WTC11 (cell line): ENCODE measurements around the gene PGLYRP3. TPM values are rescaled to one million over a fixed set of nuclear protein-coding genes. Genes with fewer than 3 reads are reported as not detected.

Experiments used
- ATAC-seq: fragments of 200-7000 bp; cut with Tn5 transposase; 2 replicates; pipeline ENCODE4 v1.10.0; 2021; ENCODE audit warnings: mild to moderate bottlenecking, moderate library complexity
- CTCF ChIA-PET: fragments of 300-600 bp; sonication (Branson Sonifier 250); formaldehyde crosslinking; loops from one replicate; lab custom pipeline; 2021; ENCODE audit warnings: antibody characterized with exemption; lab: Charles Lee
- POLR2A ChIA-PET: fragments of 350-600 bp; sonication (Branson Sonifier 250); formaldehyde crosslinking; loops from one replicate; lab custom pipeline; 2021; ENCODE audit warnings: antibody characterized with exemption; lab: Charles Lee
- DNase-seq: peaks from one replicate; pipeline ENCODE4 v3.0.0; 2021; ENCODE audit warnings: low spot score
- H3K27ac Mint-ChIP-seq: 2 replicates; pipeline ENCODE4 v1.8.0; 2021; ENCODE audit warnings: mixed read lengths
- H3K27me3 Mint-ChIP-seq: 2 replicates; pipeline ENCODE4 v1.8.0; 2021; ENCODE audit warnings: low read depth, mild to moderate bottlenecking, moderate library complexity, mixed read lengths
- H3K36me3 Mint-ChIP-seq: 2 replicates; pipeline ENCODE4 v1.8.0; 2021; ENCODE audit warnings: mixed read lengths
- H3K4me1 Mint-ChIP-seq: 2 replicates; pipeline ENCODE4 v1.8.0; 2022; ENCODE audit warnings: mixed read lengths
- H3K4me3 Mint-ChIP-seq: 2 replicates; pipeline ENCODE4 v1.8.0; 2021; ENCODE audit warnings: mild to moderate bottlenecking, moderate library complexity, mixed read lengths
- H3K9me3 Mint-ChIP-seq: 2 replicates; pipeline ENCODE4 v1.8.0; 2021; ENCODE audit warnings: mixed read lengths
- AFF4 ChIP-seq: sonication (generic); formaldehyde crosslinking; IDR thresholded peaks from 2 replicates; pipeline ENCODE4 v1.8.1; 2023; ENCODE audit warnings: mild to moderate bottlenecking, missing genetic modification reagents, borderline replicate concordance
- CBFB ChIP-seq: sonication (generic); formaldehyde crosslinking; IDR thresholded peaks from 2 replicates; pipeline ENCODE4 v1.8.1; 2022; ENCODE audit warnings: mild to moderate bottlenecking, low read depth, missing genetic modification reagents
- E2F1 ChIP-seq: sonication (generic); formaldehyde crosslinking; IDR thresholded peaks from 2 replicates; pipeline ENCODE4 v1.8.0; 2022; ENCODE audit warnings: mild to moderate bottlenecking, missing genetic modification reagents
- NFYB ChIP-seq: sonication (generic); formaldehyde crosslinking; conservative IDR thresholded peaks from 2 replicates; pipeline ENCODE4 v1.8.0; 2022; ENCODE audit warnings: low read depth, missing genetic modification reagents
- NR3C1 ChIP-seq: sonication (generic); formaldehyde crosslinking; conservative IDR thresholded peaks from 2 replicates; pipeline ENCODE4 v1.8.1; 2023; ENCODE audit warnings: low read depth, mild to moderate bottlenecking, missing genetic modification reagents
- RELA ChIP-seq: sonication (generic); formaldehyde crosslinking; IDR thresholded peaks from 2 replicates; pipeline ENCODE4 v1.8.1; 2022; ENCODE audit warnings: missing genetic modification reagents, mild to moderate bottlenecking, borderline replicate concordance
- TP53 ChIP-seq: sonication (generic); formaldehyde crosslinking; IDR thresholded peaks from 2 replicates; pipeline ENCODE4 v1.8.1; 2023; ENCODE audit warnings: mild to moderate bottlenecking, missing genetic modification reagents
- ZNF232 ChIP-seq: sonication (generic); formaldehyde crosslinking; IDR thresholded peaks from 2 replicates; pipeline ENCODE4 v1.8.0; 2022; ENCODE audit warnings: mild to moderate bottlenecking, missing genetic modification reagents
- ZNF416 ChIP-seq: fragments of 250-450 bp; sonication (Bioruptor Pico); IDR thresholded peaks from 2 replicates; pipeline ENCODE4 v1.9.0; 2021; ENCODE audit warnings: mild to moderate bottlenecking, inconsistent platforms
- ZNF512 ChIP-seq: sonication (generic); formaldehyde crosslinking; IDR thresholded peaks from 2 replicates; pipeline ENCODE4 v1.8.1; 2022; ENCODE audit warnings: missing genetic modification reagents, borderline replicate concordance
- ZNF532 ChIP-seq: fragments of 250-450 bp; sonication (Bioruptor Pico); IDR thresholded peaks from 2 replicates; pipeline ENCODE4 v1.9.0; 2021; ENCODE audit warnings: mild to moderate bottlenecking, borderline replicate concordance
- total RNA-seq: library from RNA; stranded (reverse); gene quantifications from 3 replicates; pipeline ENCODE4 v1.2.3, GENCODE V29; 2021
- TF ChIP-seq, protein P1 (sequence below): sonication (generic); formaldehyde crosslinking; conservative IDR thresholded peaks from 2 replicates; pipeline ENCODE4 v1.8.1; 2022; ENCODE audit warnings: mild to moderate bottlenecking, missing genetic modification reagents
- TF ChIP-seq, protein P2 (sequence below): sonication (generic); formaldehyde crosslinking; conservative IDR thresholded peaks from 2 replicates; pipeline ENCODE4 v1.8.1; 2023; ENCODE audit warnings: mild to moderate bottlenecking, low read depth, missing genetic modification reagents, moderate library complexity
- TF ChIP-seq, protein P3 (sequence below): sonication (generic); formaldehyde crosslinking; IDR thresholded peaks from 2 replicates; pipeline ENCODE4 v1.8.0; 2023; ENCODE audit warnings: mild to moderate bottlenecking, missing genetic modification reagents

Gene PGLYRP3
- total RNA-seq, 1 experiment from 2014 or later, result not detected

DNA sequence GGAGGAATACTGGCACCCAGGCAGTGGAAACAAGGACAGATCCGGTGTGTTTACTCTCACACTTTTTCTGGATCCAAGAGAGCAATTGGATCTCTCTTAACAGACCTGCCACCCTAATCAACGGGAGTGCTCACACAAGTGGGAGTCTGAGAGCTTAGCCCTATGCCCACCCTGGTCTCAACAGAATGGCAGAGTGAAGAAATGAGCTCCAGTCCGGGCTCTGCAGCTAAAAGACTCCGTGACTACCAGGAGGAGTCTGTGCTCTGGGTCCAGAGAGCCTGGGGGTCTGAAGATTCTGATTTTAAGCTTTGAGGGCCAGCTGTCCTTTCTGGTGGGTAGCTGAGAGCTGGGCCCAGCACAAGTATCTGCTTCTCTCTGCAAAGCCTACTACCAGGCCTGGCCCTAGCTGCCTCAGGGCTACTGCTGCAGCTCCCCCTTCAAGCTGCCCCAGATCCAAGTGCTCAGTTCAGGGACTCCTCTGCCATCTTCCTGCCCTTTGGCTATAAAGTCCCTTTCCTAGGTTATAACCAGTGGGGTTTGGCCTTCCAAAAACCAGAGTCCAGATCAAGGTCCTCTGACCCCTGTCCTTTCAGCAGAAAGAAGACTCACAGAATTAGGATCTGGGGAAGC, 48.8 kb upstream of the PGLYRP3 start (continued):
- TF ChIP-seq ZNF512, result no peak

DNA sequence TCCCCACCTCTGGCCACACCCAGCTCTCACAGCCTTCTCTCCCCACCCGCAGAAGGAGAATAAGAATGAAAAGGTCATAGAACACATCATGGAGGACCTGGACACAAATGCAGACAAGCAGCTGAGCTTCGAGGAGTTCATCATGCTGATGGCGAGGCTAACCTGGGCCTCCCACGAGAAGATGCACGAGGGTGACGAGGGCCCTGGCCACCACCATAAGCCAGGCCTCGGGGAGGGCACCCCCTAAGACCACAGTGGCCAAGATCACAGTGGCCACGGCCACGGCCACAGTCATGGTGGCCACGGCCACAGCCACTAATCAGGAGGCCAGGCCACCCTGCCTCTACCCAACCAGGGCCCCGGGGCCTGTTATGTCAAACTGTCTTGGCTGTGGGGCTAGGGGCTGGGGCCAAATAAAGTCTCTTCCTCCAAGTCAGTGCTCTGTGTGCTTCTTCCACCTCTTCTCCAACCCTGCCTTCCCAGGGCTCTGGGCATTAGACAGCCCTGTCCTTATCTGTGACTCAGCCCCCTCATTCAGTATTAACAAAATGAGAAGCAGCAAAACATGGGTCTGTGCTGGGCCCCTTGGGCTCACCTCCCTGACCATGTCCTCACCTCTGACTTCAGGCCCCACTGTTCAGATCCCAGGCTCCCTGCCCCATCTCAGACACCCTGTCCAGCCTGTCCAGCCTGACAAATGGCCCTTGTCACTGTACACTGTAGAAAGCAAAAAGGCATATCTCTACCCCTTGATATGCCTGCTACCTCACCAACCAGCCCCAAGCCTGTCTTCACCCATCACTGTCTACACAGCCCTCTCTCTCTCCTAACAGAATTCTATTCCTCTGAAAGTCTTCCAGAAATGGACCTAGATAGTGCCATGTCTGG, 48.1 kb upstream of the PGLYRP3 start:
- Mint-ChIP-seq H3K4me3 (no peak overlapping the region), H3K9me3 (no peaks in the 10 kb centered on the region), H3K4me1 (peaks cover 6% of the 10 kb centered on the region; the same call in 1 of the 2 replicates), H3K27me3 (no peaks in the 10 kb centered on the region; the same call in 1 of the 2 replicates), H3K36me3 (no peaks in the 10 kb centered on the region), H3K27ac (no peak overlapping the region)
- ChIA-PET POLR2A (no interaction called here), CTCF (interaction anchor here (1.4 to 4.0 kb wide), 3 partner anchors 7 to 134 kb away, joined by 7 to 32 read pairs (median 10); no protein-coding TSS in a partner anchor)
- ATAC-seq (no peak), DNase-seq (no peak)
- TF ChIP-seq, protein P1, sequence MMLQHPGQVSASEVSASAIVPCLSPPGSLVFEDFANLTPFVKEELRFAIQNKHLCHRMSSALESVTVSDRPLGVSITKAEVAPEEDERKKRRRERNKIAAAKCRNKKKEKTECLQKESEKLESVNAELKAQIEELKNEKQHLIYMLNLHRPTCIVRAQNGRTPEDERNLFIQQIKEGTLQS (CRISPR knock-in tag), result no peak
- TF ChIP-seq CBFB (CRISPR knock-in tag) (no peak), NFYB (CRISPR knock-in tag) (no peak), NR3C1 (no peak), ZNF532 (CRISPR knock-in tag) (no peak), E2F1 (no peak), RELA (CRISPR knock-in tag) (no peak), ZNF232 (CRISPR knock-in tag) (no peak), ZNF416 (CRISPR knock-in tag) (no peak), AFF4 (CRISPR knock-in tag) (no peak), TP53 (no peak)
- TF ChIP-seq, protein P2, sequence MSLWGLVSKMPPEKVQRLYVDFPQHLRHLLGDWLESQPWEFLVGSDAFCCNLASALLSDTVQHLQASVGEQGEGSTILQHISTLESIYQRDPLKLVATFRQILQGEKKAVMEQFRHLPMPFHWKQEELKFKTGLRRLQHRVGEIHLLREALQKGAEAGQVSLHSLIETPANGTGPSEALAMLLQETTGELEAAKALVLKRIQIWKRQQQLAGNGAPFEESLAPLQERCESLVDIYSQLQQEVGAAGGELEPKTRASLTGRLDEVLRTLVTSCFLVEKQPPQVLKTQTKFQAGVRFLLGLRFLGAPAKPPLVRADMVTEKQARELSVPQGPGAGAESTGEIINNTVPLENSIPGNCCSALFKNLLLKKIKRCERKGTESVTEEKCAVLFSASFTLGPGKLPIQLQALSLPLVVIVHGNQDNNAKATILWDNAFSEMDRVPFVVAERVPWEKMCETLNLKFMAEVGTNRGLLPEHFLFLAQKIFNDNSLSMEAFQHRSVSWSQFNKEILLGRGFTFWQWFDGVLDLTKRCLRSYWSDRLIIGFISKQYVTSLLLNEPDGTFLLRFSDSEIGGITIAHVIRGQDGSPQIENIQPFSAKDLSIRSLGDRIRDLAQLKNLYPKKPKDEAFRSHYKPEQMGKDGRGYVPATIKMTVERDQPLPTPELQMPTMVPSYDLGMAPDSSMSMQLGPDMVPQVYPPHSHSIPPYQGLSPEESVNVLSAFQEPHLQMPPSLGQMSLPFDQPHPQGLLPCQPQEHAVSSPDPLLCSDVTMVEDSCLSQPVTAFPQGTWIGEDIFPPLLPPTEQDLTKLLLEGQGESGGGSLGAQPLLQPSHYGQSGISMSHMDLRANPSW, result no peak
- TF ChIP-seq, protein P3, sequence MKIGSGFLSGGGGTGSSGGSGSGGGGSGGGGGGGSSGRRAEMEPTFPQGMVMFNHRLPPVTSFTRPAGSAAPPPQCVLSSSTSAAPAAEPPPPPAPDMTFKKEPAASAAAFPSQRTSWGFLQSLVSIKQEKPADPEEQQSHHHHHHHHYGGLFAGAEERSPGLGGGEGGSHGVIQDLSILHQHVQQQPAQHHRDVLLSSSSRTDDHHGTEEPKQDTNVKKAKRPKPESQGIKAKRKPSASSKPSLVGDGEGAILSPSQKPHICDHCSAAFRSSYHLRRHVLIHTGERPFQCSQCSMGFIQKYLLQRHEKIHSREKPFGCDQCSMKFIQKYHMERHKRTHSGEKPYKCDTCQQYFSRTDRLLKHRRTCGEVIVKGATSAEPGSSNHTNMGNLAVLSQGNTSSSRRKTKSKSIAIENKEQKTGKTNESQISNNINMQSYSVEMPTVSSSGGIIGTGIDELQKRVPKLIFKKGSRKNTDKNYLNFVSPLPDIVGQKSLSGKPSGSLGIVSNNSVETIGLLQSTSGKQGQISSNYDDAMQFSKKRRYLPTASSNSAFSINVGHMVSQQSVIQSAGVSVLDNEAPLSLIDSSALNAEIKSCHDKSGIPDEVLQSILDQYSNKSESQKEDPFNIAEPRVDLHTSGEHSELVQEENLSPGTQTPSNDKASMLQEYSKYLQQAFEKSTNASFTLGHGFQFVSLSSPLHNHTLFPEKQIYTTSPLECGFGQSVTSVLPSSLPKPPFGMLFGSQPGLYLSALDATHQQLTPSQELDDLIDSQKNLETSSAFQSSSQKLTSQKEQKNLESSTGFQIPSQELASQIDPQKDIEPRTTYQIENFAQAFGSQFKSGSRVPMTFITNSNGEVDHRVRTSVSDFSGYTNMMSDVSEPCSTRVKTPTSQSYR (CRISPR knock-in tag), result no peak
